ENCODE results near the gene ARFGEF3.
"Not testable (repeated sequence)": the region's sequence is repeated elsewhere in the genome, so short reads cannot be mapped to it uniquely, and the experiment has no call there.

Gene ARFGEF3, protein sequence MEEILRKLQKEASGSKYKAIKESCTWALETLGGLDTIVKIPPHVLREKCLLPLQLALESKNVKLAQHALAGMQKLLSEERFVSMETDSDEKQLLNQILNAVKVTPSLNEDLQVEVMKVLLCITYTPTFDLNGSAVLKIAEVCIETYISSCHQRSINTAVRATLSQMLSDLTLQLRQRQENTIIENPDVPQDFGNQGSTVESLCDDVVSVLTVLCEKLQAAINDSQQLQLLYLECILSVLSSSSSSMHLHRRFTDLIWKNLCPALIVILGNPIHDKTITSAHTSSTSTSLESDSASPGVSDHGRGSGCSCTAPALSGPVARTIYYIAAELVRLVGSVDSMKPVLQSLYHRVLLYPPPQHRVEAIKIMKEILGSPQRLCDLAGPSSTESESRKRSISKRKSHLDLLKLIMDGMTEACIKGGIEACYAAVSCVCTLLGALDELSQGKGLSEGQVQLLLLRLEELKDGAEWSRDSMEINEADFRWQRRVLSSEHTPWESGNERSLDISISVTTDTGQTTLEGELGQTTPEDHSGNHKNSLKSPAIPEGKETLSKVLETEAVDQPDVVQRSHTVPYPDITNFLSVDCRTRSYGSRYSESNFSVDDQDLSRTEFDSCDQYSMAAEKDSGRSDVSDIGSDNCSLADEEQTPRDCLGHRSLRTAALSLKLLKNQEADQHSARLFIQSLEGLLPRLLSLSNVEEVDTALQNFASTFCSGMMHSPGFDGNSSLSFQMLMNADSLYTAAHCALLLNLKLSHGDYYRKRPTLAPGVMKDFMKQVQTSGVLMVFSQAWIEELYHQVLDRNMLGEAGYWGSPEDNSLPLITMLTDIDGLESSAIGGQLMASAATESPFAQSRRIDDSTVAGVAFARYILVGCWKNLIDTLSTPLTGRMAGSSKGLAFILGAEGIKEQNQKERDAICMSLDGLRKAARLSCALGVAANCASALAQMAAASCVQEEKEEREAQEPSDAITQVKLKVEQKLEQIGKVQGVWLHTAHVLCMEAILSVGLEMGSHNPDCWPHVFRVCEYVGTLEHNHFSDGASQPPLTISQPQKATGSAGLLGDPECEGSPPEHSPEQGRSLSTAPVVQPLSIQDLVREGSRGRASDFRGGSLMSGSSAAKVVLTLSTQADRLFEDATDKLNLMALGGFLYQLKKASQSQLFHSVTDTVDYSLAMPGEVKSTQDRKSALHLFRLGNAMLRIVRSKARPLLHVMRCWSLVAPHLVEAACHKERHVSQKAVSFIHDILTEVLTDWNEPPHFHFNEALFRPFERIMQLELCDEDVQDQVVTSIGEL (N-terminal part only)

DNA sequence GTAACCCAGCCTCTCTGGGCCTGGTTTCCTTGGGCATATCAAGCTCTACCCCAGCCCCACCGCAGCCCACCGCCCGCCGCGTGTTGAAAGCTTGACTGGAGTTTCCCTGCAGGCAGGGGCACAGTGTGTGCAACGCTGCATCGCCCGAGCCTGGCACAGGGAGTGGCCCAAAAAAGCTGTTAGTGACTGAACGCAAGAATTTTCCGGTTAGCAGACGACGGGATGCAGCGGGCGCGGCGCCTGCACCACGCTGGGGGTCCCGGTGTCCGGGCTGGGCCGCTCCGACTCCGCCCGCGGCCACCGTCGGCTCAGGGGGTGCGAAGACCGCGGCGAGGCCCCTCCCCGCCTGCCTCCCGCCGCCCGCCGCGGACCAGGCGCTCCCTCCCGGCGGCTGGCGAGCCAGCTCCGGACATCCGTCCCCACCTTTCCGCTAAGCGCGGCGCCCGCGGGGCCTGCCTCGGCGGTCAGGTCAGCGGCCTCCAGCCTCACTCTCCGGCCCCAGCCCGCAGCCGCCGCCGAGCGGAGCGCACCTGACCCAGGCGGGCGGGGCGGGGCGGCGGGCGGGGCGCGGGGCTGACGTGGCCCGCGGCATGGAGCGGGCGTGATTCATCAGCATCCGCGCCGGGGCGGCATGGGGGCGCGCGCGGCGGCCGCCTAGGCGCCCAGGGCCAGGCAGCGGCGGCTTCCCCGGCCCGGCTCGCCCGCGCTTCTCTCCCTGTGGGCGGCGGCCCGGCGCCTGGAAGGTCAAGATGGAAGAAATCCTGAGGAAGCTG is at the start of gene ARFGEF3:
Gene ARFGEF3, plus strand, starts transcription at position 602 of the 773 bp plus-strand sequence. Its CDS starts 148 bp downstream, at position 750.
- peaks cover 2% of the 10 kb centered on the region; the same call in 1 of the 2 replicates for H3K4me1 ChIP-seq (ENCODE audit: control insufficient read depth, insufficient read depth, low read length)
- H3K27ac ChIP-seq (ENCODE audit: low read length): no peak within 1 kb of the TSS
- no peaks in the 10 kb centered on the region for H3K36me3 ChIP-seq (ENCODE audit: control insufficient read depth, insufficient read depth, low read length)
- H3K9me3 ChIP-seq (ENCODE audit: control insufficient read depth, insufficient read depth, low read length): no peaks in the 10 kb centered on the region
- H3K4me3 ChIP-seq (ENCODE audit: low read length): peak within 1 kb of the TSS; percentile 80
- H3K27me3 ChIP-seq (ENCODE audit: control insufficient read depth, insufficient read depth, low read length): peaks cover 2% of the 10 kb centered on the region; the same call in 1 of the 2 replicates
- DNase-seq (ENCODE audit: low read depth, low spot score): no peak
- no CpG with 5 or more reads among the region's 93 CpGs for WGBS (ENCODE audit: insufficient coverage, insufficient read length)

DNA sequence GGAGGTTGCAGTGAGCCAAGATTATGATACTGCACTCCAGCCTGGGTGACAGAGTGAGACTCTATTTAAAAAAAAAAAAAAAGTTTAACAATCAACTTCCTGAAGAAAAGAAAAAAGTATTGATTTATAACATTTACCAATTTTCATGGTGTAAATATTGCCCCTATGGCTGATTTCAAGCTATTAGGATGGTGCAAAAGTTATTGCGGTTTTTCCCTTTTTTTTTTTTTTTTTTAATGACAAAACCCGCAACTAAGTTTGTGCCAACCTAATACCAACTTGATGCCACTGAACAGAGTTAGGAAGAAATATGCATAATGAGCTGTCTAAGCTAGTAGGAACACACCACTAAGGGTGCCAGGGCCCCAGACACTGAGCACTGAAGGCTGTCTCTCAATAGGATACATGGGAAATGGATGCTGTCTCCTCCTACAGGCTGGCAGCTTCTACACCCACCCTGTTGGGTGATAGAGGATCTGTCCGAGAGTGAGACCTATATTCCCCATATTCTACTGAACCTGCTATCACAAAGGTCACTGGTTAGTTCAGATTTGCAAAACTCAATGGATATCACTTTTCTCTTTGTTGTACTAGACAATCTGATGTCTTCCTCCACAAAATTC is 48.0 kb upstream of the ARFGEF3 start:
- no peaks in the 10 kb centered on the region for H3K4me1 ChIP-seq (ENCODE audit: control insufficient read depth, insufficient read depth, low read length)
- no peaks in the 10 kb centered on the region for H3K36me3 ChIP-seq (ENCODE audit: control insufficient read depth, insufficient read depth, low read length)
- no peaks in the 10 kb centered on the region for H3K27me3 ChIP-seq (ENCODE audit: control insufficient read depth, insufficient read depth, low read length)
- H3K27ac ChIP-seq (ENCODE audit: low read length): no peak overlapping the region
- no peaks in the 10 kb centered on the region for H3K9me3 ChIP-seq (ENCODE audit: control insufficient read depth, insufficient read depth, low read length)
- DNase-seq (ENCODE audit: low read depth, low spot score): no peak
- no peak overlapping the region for H3K4me3 ChIP-seq (ENCODE audit: low read length)
- no CpG with 5 or more reads among the region's 3 CpGs for WGBS (ENCODE audit: insufficient coverage, insufficient read length)

DNA sequence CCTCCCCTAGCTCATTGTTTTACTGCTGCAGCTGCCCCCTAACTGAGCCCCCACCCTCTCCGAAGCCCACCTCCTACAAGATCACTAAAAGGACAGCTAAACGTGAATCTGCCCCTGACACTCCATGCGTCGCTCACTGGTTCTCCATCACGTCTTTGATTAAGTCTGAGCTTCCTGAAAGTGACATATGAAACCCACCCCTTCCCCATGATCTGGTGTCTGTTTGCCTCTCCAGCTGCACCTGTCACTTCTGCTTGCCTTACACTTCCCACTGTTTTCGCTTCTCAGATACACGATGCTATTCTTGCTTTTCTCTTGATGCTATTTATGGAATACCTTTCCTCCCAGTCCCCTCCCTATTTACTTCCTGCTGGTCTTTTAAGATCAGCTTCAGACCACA is 46.5 kb upstream of the ARFGEF3 start:
- no peaks in the 10 kb centered on the region for H3K27me3 ChIP-seq (ENCODE audit: control insufficient read depth, insufficient read depth, low read length)
- no peak overlapping the region for H3K27ac ChIP-seq (ENCODE audit: low read length)
- H3K4me1 ChIP-seq (ENCODE audit: control insufficient read depth, insufficient read depth, low read length): no peaks in the 10 kb centered on the region
- H3K36me3 ChIP-seq (ENCODE audit: control insufficient read depth, insufficient read depth, low read length): no peaks in the 10 kb centered on the region
- no CpG with 5 or more reads among the region's 7 CpGs for WGBS (ENCODE audit: insufficient coverage, insufficient read length)
- H3K4me3 ChIP-seq (ENCODE audit: low read length): no peak overlapping the region
- no peak for DNase-seq (ENCODE audit: low read depth, low spot score)
- no peaks in the 10 kb centered on the region for H3K9me3 ChIP-seq (ENCODE audit: control insufficient read depth, insufficient read depth, low read length)

DNA sequence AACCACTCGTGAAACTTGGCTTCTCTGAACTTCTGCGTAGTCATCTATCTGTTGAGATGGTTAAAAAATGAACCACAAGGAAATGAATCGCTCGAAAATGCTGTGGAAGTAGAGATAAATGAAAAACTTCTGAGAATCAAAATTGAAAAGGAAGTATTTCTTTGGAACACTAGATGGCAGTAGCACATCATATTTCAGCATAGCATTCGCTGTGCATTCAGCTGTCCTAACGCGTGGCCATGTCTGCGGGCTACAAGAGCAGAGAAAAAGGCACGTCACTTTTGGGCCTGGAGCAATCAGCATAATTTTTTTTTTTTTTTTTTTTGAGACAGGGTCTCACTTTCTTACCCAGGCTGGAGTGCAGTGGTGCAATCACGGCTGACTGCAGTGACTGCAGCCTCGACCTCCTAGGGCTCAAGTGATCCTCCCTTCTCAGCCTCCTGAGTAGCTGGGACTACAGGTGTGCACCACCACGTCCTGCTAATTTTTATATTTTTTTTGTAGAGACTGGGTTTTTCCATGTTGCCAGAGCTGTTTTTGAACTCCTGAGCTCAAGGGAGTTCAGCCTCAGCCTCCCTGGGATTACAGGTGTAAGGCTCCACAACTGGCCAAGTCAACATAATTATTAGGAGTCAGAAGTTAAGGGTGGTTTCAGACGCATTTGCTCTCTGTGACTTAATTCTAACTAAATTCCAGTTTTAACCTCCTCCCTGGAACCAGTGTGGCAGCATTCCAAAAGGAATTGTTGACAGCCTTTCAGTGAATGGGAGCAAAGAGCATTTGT is 45.7 kb upstream of the ARFGEF3 start:
- no peak for DNase-seq (ENCODE audit: low read depth, low spot score)
- Histone ChIP-seq H3K4me1 (ENCODE audit: control insufficient read depth, insufficient read depth, low read length) (no peaks in the 10 kb centered on the region), H3K27ac (ENCODE audit: low read length) (no peak overlapping the region), H3K27me3 (ENCODE audit: control insufficient read depth, insufficient read depth, low read length) (no peaks in the 10 kb centered on the region), H3K4me3 (ENCODE audit: low read length) (no peak overlapping the region), H3K36me3 (ENCODE audit: control insufficient read depth, insufficient read depth, low read length) (no peaks in the 10 kb centered on the region), H3K9me3 (ENCODE audit: control insufficient read depth, insufficient read depth, low read length) (no peaks in the 10 kb centered on the region)
- WGBS (ENCODE audit: insufficient coverage, insufficient read length): no CpG with 5 or more reads among the region's 13 CpGs

DNA sequence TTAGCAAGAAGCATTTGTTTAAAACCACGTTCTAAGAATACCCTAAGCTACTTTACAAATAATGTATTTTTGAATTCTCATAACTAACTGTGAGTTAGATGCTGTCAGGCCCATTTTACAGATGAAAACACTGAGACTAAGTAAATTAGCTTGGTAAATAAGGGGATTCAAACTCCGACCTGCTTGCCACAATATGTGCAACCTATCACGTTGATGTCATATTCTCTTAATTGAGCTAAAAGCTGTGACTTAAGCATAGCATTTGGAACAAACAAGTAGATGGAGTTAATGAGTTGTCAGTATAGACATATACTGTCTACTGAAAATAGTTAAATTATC is 45.1 kb upstream of the ARFGEF3 start:
- no CpG with 5 or more reads among the region's 3 CpGs for WGBS (ENCODE audit: insufficient coverage, insufficient read length)
- DNase-seq (ENCODE audit: low read depth, low spot score): no peak
- Histone ChIP-seq H3K27ac (ENCODE audit: low read length) (no peak overlapping the region), H3K9me3 (ENCODE audit: control insufficient read depth, insufficient read depth, low read length) (no peaks in the 10 kb centered on the region), H3K36me3 (ENCODE audit: control insufficient read depth, insufficient read depth, low read length) (no peaks in the 10 kb centered on the region), H3K4me3 (ENCODE audit: low read length) (no peak overlapping the region), H3K27me3 (ENCODE audit: control insufficient read depth, insufficient read depth, low read length) (no peaks in the 10 kb centered on the region), H3K4me1 (ENCODE audit: control insufficient read depth, insufficient read depth, low read length) (no peaks in the 10 kb centered on the region)

DNA sequence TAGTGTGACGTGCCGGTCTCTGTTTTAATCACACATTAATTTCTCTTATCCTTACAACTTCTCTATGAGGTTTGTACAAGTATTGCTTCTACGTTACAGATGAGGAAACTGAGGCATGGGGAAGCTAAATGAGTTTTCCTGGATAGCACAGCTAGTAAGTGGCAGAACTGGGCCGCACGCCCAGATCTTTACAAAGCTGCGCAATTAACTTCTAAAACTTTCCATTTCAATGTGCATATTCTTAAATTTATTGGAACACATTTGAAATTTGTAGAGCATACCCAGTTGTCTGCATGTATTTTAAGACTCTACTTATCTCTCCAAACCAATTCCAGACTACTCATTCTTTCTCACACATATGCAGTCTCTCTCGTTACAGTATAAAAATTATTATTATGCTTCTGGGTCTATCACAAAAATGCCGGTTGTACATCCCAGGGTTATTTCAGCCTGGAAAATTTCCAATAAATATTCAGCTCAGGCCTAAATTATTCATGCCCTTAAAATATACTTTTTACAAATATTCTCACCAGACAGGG is 44.3 kb upstream of the ARFGEF3 start:
- WGBS (ENCODE audit: insufficient coverage, insufficient read length): no CpG with 5 or more reads among the region's 8 CpGs
- Histone ChIP-seq H3K27ac (ENCODE audit: low read length) (no peak overlapping the region), H3K4me3 (ENCODE audit: low read length) (no peak overlapping the region), H3K27me3 (ENCODE audit: control insufficient read depth, insufficient read depth, low read length) (no peaks in the 10 kb centered on the region), H3K36me3 (ENCODE audit: control insufficient read depth, insufficient read depth, low read length) (no peaks in the 10 kb centered on the region), H3K9me3 (ENCODE audit: control insufficient read depth, insufficient read depth, low read length) (no peaks in the 10 kb centered on the region), H3K4me1 (ENCODE audit: control insufficient read depth, insufficient read depth, low read length) (no peaks in the 10 kb centered on the region)
- no peak for DNase-seq (ENCODE audit: low read depth, low spot score)

DNA sequence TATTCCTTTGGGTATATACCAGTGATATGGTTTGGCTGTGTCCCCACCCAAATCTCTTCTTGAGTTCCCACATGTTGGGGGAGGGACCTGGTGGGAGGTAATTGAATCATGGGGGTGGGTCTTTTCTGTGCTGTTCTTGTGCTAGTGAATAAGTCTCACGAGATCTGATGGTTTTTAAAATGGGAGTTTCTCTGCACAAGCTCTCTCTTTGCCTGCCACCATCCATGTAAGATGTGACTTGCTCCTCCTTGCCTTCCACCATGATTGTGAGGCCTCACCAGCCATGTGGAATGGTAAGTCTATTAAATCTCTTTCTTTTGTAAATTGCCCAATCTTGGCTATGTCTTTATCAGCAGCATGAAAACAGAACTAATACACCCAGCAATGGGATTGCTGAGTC is 42.5 kb upstream of the ARFGEF3 start:
- not testable (repeated sequence) for H3K27ac ChIP-seq (ENCODE audit: low read length); DNase-seq (ENCODE audit: low read depth, low spot score); H3K36me3 ChIP-seq (ENCODE audit: control insufficient read depth, insufficient read depth, low read length); H3K27me3 ChIP-seq (ENCODE audit: control insufficient read depth, insufficient read depth, low read length); H3K9me3 ChIP-seq (ENCODE audit: control insufficient read depth, insufficient read depth, low read length); H3K4me1 ChIP-seq (ENCODE audit: control insufficient read depth, insufficient read depth, low read length); H3K4me3 ChIP-seq (ENCODE audit: low read length)
- no CpG with 5 or more reads among the region's 1 CpG for WGBS (ENCODE audit: insufficient coverage, insufficient read length)

DNA sequence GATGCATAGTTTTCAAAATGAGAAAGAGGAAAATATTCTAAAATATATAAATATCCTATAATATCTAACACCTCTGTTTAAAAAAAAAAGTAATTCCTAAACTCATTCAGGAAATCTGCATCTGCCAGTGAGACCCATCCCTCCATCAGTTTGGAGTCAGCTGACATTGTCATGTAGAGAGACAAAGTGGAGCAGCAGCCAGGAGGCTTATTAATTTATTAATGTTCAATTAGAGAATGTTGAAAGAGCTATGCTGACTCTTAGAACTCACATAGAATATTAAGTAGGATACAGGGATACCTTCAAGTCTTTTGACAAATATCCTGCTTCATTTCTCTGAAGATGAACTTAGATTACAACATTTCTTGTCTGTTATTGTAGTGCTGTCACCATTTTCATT is 41.8 kb upstream of the ARFGEF3 start:
- DNase-seq (ENCODE audit: low read depth, low spot score): no peak
- Histone ChIP-seq H3K4me3 (ENCODE audit: low read length) (no peak overlapping the region), H3K4me1 (ENCODE audit: control insufficient read depth, insufficient read depth, low read length) (no peaks in the 10 kb centered on the region), H3K27me3 (ENCODE audit: control insufficient read depth, insufficient read depth, low read length) (no peaks in the 10 kb centered on the region), H3K9me3 (ENCODE audit: control insufficient read depth, insufficient read depth, low read length) (no peaks in the 10 kb centered on the region), H3K36me3 (ENCODE audit: control insufficient read depth, insufficient read depth, low read length) (no peaks in the 10 kb centered on the region), H3K27ac (ENCODE audit: low read length) (no peak overlapping the region)

DNA sequence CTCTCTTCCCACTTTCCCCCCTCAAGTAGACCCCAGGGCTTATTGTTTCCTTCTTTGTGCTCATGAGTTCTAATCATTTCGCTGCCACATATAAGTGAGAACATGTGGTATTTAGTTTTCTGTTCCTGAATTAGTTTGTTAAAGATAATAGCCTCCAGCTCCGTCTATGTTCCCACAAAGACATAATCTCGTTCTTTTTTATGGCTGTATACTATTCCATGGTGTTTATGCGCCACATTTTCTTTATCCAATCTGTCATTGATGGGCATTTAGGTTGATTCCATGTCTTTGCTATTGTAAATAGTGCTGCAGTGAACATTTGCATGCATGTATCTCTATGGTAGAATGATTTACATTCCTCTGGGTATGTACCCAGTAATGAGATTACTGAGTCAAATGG is 37.6 kb upstream of the ARFGEF3 start:
- H3K36me3 ChIP-seq (ENCODE audit: control insufficient read depth, insufficient read depth, low read length): no peaks in the 10 kb centered on the region
- no peak overlapping the region for H3K27ac ChIP-seq (ENCODE audit: low read length)
- no peaks in the 10 kb centered on the region for H3K27me3 ChIP-seq (ENCODE audit: control insufficient read depth, insufficient read depth, low read length)
- no peaks in the 10 kb centered on the region for H3K4me1 ChIP-seq (ENCODE audit: control insufficient read depth, insufficient read depth, low read length)
- H3K9me3 ChIP-seq (ENCODE audit: control insufficient read depth, insufficient read depth, low read length): no peaks in the 10 kb centered on the region
- H3K4me3 ChIP-seq (ENCODE audit: low read length): no peak overlapping the region
- no CpG with 5 or more reads among the region's 4 CpGs for WGBS (ENCODE audit: insufficient coverage, insufficient read length)
- no peak for DNase-seq (ENCODE audit: low read depth, low spot score)

All from iPS DF 6.9 (cell line).